Breast epithelium (tissue), 3 donors: ENCODE results near the gene KLF18.

Source experiments
- CTCF ChIP-seq, 3 donors: fragments of 450-650 bp; IDR thresholded peaks; one replicate each; pipeline ENCODE4 v1.5.1; 2016 to 2017; ENCODE audit warnings: antibody characterized with exemption in 3 of 3, mild to moderate bottlenecking in 3 of 3, moderate library complexity in 3 of 3
- POLR2A ChIP-seq: fragments of 450-650 bp; IDR thresholded peaks from one replicate; pipeline ENCODE4 v1.6.1; 2016; ENCODE audit warnings: antibody characterized with exemption, mild to moderate bottlenecking, moderate library complexity

- TF ChIP-seq CTCF (IDR thresholded peaks at IDR 0.05) (no peak), POLR2A (no peak)
Observed at GRCh38 chr1:44152692-44153091, 11.3 kb upstream of the KLF18 start.
